Omental fat pad (tissue), 4 donors: ENCODE data around the gene MLLT6. TPM values are rescaled to one million over a fixed set of nuclear protein-coding genes. Genes with fewer than 3 reads are reported as not detected.
A peak's percentile ranks its signal among the peaks of the same experiment; 100 is the strongest.

Source experiments
- ATAC-seq: fragments of 150-250 bp; one replicate; pipeline ENCODE4 v1.9.1; 2016; ENCODE audit warnings: mild to moderate bottlenecking, moderate library complexity; ENCODE audit not compliant: low FRiP score
- DNase-seq: peaks from one replicate; pipeline ENCODE4 v3.0.0-alpha.2; 2019; ENCODE audit warnings: low spot score
- CTCF ChIP-seq, 3 donors: fragments of 450-650 bp; IDR thresholded peaks; one replicate each; pipeline ENCODE4 v1.5.1; 2016 to 2017; ENCODE audit warnings: antibody characterized with exemption in 3 of 3, mild to moderate bottlenecking in 3 of 3, moderate library complexity in 2 of 3
- total RNA-seq, 4 donors: library from RNA; depleted of rRNA; stranded (reverse); fragments of >200 nt; gene quantifications; one replicate each; pipeline ENCODE4 v1.1.0, GENCODE V29; 2016

The MLLT6 gene
- total RNA-seq, 4 donors from 2014 or later, result 38.7 to 108 (median 54.8) TPM

GRCh38 chr17:38749223-38750043 lies 44.4 kb downstream of the MLLT6 start:
- ATAC-seq (peak; percentile 13), DNase-seq (peak; percentile 51)
- TF ChIP-seq CTCF (IDR thresholded peaks at IDR 0.05), result no peak

GRCh38 chr17:38750044-38750311 lies 44.9 kb downstream of the MLLT6 start:
- no peak for DNase-seq
- no peak for TF ChIP-seq CTCF (IDR thresholded peaks at IDR 0.05)
- ATAC-seq, result no peak

DNA sequence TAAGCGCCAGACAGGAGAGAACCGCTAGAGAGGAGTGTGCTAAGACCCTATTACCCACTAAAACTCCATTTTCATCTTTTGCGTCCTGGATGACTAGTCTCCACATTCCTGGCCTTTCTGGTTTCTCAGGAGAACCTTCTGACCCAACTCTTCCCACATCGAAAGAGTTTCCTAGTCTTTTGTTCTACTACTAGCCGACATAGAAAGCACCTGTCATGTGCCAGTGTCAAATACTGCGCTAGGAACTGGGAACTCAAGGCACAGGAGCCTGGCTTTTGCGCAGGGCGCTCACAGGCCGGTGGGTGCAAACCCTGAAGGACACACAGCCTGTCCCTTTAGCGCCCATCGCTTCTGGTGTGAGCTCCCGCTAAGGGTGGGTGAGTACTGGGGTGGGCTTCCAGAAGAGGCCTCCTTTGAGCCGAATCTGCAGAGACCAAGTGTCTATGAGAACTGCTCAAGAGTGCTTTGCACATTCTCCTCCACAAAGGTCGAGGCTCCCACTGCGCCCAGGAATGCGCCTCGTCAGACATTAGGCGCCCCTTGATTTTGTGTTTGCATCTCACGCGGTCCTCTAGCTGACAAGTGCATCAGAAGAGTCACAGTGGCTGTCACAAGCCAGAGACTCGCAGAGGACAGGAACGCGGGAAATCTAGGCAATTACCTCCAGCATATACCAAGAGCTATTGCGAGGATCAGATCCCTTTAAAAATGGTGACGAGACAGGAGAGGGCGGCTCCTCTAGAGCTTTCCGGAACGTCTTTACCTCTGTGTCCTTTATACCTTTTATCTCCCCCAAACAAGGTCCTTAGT lies 45.4 kb downstream of the MLLT6 start:
- ATAC-seq (no peak), DNase-seq (no peak)
- no peak for TF ChIP-seq CTCF (IDR thresholded peaks at IDR 0.05)

DNA sequence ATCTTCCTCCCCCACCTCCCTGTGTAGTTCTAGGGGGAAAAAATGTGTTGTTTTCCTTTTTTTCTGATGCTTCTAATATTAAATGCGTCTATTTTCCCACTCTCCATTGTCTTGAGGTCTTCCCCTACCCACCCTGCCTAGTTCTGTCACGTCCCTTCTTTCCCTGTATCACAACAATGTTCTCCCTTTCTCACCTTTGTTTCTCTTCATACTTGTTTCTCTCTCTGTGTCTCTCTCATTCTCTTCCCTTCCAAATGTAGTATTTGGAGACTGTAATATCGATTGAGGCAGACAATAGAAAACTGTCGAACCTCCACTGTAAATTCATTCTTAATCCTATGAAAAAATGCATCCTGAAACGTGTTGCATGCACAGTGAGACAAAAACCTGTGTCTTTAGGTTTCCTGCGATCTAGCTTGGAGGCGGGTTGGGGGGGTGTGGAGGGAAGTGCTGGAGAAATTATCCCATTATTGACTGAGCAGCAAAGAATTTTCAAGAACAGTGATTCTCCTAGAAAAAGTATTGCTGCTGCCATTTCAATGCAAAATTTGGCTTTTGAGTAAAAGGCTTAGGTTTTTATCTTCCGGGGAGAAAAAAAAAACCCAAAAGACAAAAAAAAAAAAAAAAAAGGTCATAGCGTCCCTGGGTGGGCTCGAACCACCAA lies 46.2 kb downstream of the MLLT6 start:
- ATAC-seq, result no peak
- DNase-seq, result no peak
- TF ChIP-seq CTCF (IDR thresholded peaks at IDR 0.05), result no peak

- peak; percentile 45 for ATAC-seq
- DNase-seq, result peak; percentile 82
- TF ChIP-seq CTCF (IDR thresholded peaks at IDR 0.05), result no peak
These were observed 46.8 kb downstream of the MLLT6 start for GRCh38 chr17:38751808-38752307.

DNA sequence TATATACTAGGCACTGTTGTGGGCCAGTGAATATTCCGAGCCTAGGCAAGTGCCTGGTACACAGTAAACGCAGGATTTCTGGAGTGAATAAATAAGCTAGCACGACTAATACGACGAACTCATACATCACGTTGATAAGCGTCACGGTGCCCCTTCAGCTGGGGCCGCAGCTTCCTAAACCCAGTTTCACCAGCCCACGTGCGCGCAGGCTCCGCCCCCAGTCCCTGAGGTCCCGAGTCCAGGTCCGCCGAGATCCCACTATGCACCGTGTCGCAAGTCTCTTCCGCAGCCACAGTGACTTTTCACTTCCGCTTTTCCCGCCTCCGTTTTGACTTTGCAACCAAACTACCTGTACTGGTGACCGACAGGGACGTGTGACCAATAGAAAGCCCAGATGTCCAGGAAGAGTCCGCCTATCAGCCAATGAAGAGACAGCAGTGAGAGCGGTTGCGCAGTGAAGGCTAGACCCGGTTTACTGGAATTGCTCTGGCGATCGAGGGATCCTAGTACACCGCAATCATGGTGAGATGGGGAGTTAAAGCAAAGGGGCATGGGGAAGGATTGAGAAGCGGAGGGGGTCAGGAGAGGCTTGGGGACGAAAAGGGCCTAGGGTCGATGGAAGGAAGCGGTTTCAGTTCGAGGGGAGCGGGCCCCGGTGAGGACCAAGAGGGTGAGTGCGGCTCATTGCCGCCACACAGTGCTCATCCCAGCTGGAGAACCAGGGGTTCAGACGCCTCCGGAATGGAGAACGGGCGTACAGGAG lies 47.4 kb downstream of the MLLT6 start, which contains the start of gene PSMB3:
Gene PSMB3 (plus strand): TSS at position 434 of the 763 bp plus-strand sequence. CDS start 86 bp downstream, at position 520.
- ATAC-seq, result peak; percentile 81
- no peak for TF ChIP-seq CTCF (IDR thresholded peaks at IDR 0.05)
- peak; percentile 90 for DNase-seq
